SH-SY5Y (cell line): ENCODE measurements around the gene CPPED1.

Source experiments
- GATA2 ChIP-seq: IDR thresholded peaks from 2 replicates; pipeline ENCODE4 v1.6.1; 2011; ENCODE audit warnings: mild to moderate bottlenecking, low read depth, low read length
- GATA3 ChIP-seq: IDR thresholded peaks from 2 replicates; pipeline ENCODE4 v1.6.1; 2011; ENCODE audit warnings: low read depth, mild to moderate bottlenecking, low read length, moderate library complexity

- TF ChIP-seq GATA3 = no peak
- no peak for TF ChIP-seq GATA2
Observed at GRCh38 chr16:12728469-12728868, 75.2 kb downstream of the CPPED1 start.
